Inferior parietal cortex (tissue), 1 donor: ENCODE results near the gene DKC1.
"Not testable (repeated sequence)": the region's sequence is repeated elsewhere in the genome, so short reads cannot be mapped to it uniquely, and the experiment has no call there.

Experiments
- DNase-seq: peaks from one replicate; pipeline ENCODE4 v3.0.0-alpha.2; 2016; ENCODE audit errors: extremely low spot score

The DKC1 gene

GRCh38 chrX:154791939-154792338 lies 29.3 kb downstream of the DKC1 start:
- no peak for DNase-seq

GRCh38 chrX:154793084-154793795 lies 30.6 kb downstream of the DKC1 start:
- no peak for DNase-seq

- no peak for DNase-seq
These were observed 32.4 kb downstream of the DKC1 start for GRCh38 chrX:154795016-154795415.

- no peak for DNase-seq
These were observed 34.3 kb downstream of the DKC1 start for GRCh38 chrX:154797006-154797405.

DNA sequence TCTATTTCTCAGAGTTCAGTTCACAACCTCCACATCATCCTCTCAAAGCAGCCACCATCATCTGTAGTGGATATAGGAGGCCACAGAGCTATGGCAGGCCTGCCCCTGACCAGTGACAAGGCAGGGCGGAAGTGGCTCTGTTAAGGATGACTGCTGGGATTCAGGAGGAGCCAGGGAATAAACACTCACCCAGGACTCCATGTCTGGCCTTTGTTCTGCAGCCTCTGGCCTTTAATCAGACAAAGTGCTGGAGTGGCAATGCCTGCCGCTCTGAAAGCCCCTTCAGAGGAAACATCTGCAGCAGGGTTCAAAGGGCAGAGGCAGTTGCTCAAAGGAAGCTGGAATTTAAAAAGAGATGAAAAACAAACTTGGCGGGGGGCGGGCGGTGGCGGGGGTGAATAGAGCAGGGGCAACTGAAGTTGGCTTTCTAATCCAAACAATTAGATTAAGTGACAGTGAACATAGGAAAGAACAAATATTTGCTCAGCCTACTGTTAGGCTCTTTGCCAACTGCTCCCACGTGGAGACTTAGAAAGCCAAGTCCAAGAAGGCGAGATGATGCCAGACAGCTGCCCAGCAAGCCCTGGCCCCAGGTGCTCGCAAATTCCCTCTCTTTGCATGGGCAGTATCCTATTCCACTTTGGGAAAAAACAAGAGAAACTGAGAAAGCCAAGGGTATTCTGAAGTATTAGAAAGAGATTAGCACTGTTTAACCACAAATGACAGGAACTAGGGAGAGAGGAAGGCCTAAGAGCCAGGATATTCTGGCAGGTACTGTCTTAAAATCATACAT lies 37.1 kb downstream of the DKC1 start:
- DNase-seq, result no peak

DNA sequence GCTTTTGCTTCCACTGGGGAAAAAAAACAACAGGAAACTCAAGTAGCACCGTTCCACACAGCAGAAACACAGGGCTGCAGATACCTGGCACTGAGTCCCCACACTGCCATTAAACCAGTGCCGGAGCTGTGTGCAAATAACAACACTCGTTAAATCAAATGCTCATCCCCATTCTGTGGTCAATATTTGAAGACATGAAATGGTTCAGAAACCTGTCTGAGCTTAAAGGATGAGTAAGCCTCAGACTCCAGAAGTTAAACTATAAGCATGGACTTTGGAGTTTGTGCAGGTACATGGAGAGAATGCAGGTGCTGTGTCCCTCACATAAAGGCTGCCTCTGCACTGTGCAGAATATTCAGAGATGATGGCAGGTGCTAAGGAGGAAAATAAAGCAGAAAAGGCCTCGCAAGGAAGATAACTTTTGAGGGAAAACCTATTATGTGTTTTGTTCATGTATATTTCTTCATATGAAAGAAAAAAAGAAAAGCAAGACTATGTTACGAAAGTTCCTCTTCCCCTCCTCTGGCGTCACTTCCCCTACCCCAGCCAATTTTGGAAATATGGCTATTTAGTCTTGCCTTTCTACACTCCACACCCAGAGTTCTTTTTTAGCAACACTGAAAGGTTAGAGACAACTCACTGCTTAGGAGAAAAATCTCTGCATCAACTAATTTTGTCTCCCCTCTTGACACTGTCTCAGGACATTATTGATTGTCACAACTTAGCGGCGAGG lies 38.0 kb downstream of the DKC1 start:
- no peak for DNase-seq

GRCh38 chrX:154802947-154803346 lies 40.3 kb downstream of the DKC1 start:
- DNase-seq, result no peak

DNA sequence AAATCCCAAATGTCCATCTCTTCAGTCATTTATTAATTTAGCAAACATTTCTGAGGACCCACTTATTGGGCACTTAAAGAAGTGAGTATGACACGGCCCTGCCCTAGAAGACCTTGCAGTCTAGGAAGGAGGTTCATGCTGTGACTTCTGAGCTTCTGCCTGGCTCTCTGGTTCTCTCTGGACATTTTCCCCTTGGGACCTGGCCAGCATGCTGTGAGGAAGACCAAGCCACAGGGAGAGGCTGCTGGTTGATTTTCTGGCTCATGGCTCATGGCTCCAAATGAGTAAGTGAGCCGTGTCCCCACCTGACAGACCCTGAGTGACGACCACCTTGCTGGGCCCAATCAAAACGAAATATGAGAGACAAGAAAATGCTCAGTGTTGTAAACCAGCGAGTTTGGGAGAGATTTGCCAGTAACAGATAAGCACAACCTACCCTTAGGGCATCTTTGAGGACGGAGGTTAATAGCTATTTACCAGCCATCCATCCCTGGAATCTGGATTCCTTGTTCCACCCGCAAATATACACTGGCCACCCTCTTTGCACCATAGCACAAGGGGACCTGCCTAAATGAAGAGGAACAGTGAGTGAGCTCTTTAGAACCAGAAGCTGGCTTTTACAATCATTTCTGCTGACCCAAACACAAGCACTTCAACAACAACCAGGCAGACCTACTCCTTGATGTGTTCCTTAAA lies 41.7 kb downstream of the DKC1 start:
- no peak for DNase-seq

DNA sequence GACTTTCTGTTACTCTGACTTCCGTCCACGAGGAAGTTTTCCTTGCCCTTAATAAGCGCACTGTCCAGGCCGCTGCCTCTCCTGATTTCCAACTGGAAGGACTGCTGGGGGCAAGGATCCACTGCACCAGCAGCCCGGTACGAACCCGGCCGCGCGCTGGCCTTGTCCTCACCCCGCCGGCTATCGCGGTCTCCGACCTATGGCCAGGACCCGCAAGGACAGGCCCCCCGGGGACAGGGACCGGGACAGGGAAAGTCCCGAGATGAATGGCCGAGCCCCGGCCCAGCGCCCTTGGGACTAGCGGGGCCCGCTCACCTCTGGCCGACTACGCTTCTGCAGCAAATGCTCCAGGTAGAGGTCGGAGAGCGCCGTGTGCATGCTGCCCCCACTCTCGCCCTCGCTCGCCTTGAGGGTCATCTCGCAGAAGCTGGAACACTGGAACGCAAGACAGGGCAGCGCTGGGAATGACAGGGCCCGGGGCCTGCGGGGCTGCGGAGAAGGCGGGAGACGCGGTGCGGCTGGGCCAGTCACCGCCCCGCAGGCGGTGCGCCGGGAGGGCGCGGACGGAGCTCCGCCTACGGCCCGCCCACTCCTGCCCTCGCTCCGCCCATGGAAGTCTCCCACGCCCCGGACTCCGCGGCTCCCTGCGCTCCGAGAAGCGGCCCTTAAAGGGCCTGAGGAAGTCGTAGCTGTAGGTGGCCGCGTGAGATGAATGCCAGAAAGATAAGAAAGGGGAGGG lies 42.5 kb downstream of the DKC1 start, which contains the start of gene MPP1:
TSS of gene MPP1 (minus strand) at position 529 of the 739 bp plus-strand sequence. CDS start at position 417, 112 bp downstream.
- DNase-seq, result peak; percentile 67

GRCh38 chrX:154805696-154806091 lies 43.0 kb downstream of the DKC1 start:
- DNase-seq, result no peak

- no peak for DNase-seq
These were observed 44.3 kb downstream of the DKC1 start for GRCh38 chrX:154806837-154807501.

DNA sequence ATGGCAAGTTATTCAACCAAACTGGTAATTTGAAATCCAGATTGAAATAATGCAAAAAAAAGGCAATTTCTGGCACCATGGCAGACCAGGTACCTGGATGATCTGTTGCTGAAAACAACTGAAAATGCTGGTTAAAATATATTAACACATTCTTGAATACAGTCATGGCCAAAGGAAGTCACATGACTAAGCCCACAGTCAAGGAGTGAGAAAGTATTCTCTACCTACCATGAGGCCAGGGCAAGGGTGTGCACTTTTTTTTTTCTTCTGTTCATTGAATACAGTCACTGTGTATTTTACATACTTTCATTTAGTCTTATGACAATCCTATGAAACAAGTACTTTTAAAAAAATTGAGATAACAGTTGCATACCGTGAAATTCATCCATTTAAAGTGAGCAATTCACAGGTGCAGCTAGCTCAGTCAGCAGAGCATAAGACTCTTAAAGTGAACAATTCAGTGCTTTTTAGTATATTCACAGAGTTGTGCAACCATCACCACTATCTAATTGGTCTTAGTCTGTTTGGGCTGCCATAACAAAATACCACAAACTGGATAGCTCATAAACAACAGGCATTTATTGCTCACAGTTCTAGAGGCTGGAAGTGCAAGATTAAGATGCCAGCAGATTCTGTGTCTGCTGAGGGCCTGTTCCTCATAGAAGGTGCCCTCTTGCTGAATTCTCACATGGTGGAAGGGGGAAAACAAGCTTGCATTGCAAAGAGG lies 47.4 kb downstream of the DKC1 start:
- DNase-seq, result no peak

DNA sequence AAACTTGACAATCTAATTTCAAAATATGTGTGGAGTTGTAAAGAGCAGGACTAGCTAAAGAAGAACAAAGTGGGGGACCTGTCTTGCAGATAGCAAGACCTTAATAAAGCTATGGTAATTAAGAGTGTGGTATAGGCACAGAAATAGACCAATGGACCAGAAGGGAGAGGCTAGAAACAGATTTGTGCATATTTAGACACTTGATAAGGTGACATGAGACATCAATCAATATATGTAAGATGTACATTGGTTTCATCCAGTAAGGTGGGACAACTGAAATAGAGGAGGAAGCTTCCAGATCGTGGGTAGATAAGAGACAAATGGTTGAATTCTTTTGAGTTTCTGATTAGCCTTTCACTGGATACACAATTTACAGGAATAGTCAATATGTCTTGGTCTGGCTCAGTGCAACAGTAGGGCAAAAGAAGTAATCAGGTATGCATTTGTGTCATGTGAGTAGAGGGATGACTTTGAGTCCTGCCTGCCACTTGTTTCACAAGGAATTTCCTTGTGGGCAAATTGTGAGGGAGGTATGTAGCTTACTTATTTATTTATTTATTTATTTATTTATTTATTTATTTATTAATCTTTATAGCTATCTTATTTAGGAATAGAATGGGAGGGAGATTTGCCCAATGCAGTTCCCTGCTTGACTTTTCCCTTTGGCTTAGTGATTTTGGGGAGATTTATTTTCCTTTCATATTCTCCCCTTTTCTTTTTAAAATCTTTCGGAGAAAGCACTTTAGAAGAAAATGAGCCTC lies 49.9 kb downstream of the DKC1 start:
- DNase-seq, result no peak

DNA sequence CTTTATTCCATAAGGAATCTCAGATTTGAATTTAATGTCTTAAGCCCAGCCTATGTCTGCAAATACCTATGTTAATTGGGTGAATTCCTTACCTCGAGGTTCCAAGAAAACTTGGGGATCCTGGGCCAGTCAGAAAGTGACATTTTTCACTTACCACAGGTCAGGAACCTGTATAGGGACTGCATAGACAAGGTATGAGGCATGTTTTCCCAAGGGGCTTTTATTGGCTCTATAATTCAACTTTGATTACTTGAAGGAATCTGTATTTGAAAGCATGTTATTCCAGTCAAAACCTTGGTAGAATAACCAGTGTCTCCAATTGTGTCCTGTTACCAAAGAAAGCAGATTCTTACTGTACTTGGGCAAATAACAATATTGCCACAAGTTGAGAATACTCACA lies 51.1 kb downstream of the DKC1 start:
- DNase-seq, result no peak

DNA sequence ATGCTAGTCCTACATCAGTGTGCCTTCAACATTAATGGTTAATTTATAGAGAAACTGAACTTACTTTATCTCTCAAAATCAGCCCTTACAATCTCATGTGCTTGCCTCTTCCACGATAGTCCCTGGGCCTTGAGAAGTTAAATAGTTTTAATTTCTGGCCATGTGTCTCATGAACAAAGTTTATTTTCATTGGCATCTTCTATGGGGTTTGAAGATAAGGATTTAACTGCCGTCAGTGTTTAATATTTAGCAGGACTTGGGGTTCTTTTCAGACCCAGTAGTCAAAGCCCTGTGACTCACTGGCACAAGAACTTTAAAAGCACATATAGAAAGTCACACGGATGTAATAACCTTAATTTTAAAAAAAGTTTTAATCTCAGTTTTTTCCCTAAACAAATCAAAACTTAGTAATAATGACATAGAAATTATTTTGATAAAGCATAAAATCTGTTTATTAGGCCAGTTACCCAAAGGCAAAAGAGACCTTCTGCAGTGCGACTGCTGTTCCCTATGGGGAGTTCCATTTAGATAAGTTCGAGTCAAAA lies 52.7 kb downstream of the DKC1 start:
- DNase-seq, result no peak

- DNase-seq, result not testable (repeated sequence)
These were observed 53.7 kb downstream of the DKC1 start for GRCh38 chrX:154816326-154816898.

- not testable (repeated sequence) for DNase-seq
These were observed 54.5 kb downstream of the DKC1 start for GRCh38 chrX:154817048-154817618.
